MM.1S (cell line): ENCODE data around the gene NTM.

Source experiments
- EZH2 ChIP-seq: fragments of 300-600 bp; sonication (generic); optimal IDR thresholded peaks from 2 replicates; pipeline ENCODE3; 2017; ENCODE audit warnings: low read depth, mild to moderate bottlenecking, antibody characterized with exemption, low read length, mixed read lengths
- EZH2phosphoT487 ChIP-seq: fragments of 300-600 bp; sonication (generic); IDR thresholded peaks from 2 replicates; pipeline ENCODE4 v1.6.1; 2018; ENCODE audit warnings: antibody characterized with exemption, low read length
- TF ChIP-seq, protein P1 (sequence below): fragments of 300-600 bp; sonication (generic); IDR thresholded peaks from 2 replicates; pipeline ENCODE4 v1.5.1; 2016; ENCODE audit warnings: antibody characterized with exemption, low read length, mixed read lengths

GRCh38 chr11:132005887-132006286 lies 635.5 kb downstream of the NTM start:
- TF ChIP-seq, protein P1, sequence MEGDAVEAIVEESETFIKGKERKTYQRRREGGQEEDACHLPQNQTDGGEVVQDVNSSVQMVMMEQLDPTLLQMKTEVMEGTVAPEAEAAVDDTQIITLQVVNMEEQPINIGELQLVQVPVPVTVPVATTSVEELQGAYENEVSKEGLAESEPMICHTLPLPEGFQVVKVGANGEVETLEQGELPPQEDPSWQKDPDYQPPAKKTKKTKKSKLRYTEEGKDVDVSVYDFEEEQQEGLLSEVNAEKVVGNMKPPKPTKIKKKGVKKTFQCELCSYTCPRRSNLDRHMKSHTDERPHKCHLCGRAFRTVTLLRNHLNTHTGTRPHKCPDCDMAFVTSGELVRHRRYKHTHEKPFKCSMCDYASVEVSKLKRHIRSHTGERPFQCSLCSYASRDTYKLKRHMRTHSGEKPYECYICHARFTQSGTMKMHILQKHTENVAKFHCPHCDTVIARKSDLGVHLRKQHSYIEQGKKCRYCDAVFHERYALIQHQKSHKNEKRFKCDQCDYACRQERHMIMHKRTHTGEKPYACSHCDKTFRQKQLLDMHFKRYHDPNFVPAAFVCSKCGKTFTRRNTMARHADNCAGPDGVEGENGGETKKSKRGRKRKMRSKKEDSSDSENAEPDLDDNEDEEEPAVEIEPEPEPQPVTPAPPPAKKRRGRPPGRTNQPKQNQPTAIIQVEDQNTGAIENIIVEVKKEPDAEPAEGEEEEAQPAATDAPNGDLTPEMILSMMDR, result no peak
- no peak for TF ChIP-seq EZH2phosphoT487
- TF ChIP-seq EZH2, result no peak
